GM12878 (cell line): ENCODE results near the gene SORBS2. TPM values are rescaled to one million over a fixed set of nuclear protein-coding genes. Genes with fewer than 3 reads are reported as not detected.

Experiments
- ATAC-seq: fragments of 200-7000 bp; cut with Tn5 transposase; 3 replicates; pipeline ENCODE4 v1.9.1; 2020; ENCODE audit warnings: mild to moderate bottlenecking, moderate library complexity
- BruUV-seq: library from RNA; stranded (reverse); fragments of 400-500 nt; replicated peaks from 2 replicates; lab custom pipeline; 2021; lab: Mats Ljungman, UMichigan
- CTCF ChIA-PET: fragments of 300-600 bp; sonication (Branson Sonifier 250); formaldehyde crosslinking; extraction: SDS; loops from one replicate; lab custom pipeline; 2021; ENCODE audit warnings: inconsistent platforms; lab: Yijun Ruan, JAX
- POLR2A ChIA-PET: fragments of 350-600 bp; formaldehyde crosslinking; extraction: SDS; loops from one replicate; lab custom pipeline; 2021; ENCODE audit warnings: inconsistent platforms; lab: Charles Lee
- RAD21 ChIA-PET: fragments of 300-600 bp; sonication (Branson Sonifier 250); formaldehyde crosslinking; loops from one replicate; lab custom pipeline; 2023; ENCODE audit warnings: antibody characterized with exemption; ENCODE audit not compliant: unreplicated experiment; lab: Charles Lee
- SMC1A ChIA-PET: fragments of 300-600 bp; sonication (Branson Sonifier 250); formaldehyde crosslinking; loops from one replicate; lab custom pipeline; 2023; ENCODE audit not compliant: unreplicated experiment, uncharacterized antibody; lab: Charles Lee
- DNase-seq: peaks from one replicate; pipeline ENCODE4 v3.0.0-alpha.2; 2011; ENCODE audit warnings: low read depth, low spot score
- FAIRE-seq: peaks from 3 replicates; lab custom pipeline; 2011; peaks lifted over from hg19 to GRCh38; lab: Jason Lieb, UNC
- H2AFZ ChIP-seq: 2 replicates; pipeline ENCODE4 v1.6.0; 2011; ENCODE audit warnings: low read depth, low read length, control low read depth; ENCODE audit not compliant: control insufficient read depth
- H3K27ac ChIP-seq: 2 replicates; pipeline ENCODE4 v1.5.1; 2011; ENCODE audit warnings: control low read depth; ENCODE audit not compliant: control insufficient read depth, insufficient read depth
- H3K27me3 ChIP-seq, 2 experiments: replicated peaks in 1 of 2; 2 replicates each; pipeline versions ENCODE4 v1.6.0 to v1.6.1; 2011; ENCODE audit warnings: low read length in 1 of 2; ENCODE audit not compliant: control insufficient read depth in 2 of 2, insufficient read depth in 2 of 2
- H3K36me3 ChIP-seq, 2 experiments: 2 replicates each; pipeline ENCODE4 v1.5.1; 2011; ENCODE audit warnings: low read length in 1 of 2; ENCODE audit not compliant: control insufficient read depth in 2 of 2, insufficient read depth in 2 of 2
- H3K4me1 ChIP-seq: 2 replicates; pipeline ENCODE4 v1.6.1; 2011; ENCODE audit warnings: mild to moderate bottlenecking, low read length, moderate library complexity, mixed read lengths; ENCODE audit not compliant: control insufficient read depth, insufficient read depth
- H3K4me2 ChIP-seq: 2 replicates; pipeline ENCODE4 v1.6.0; 2011; ENCODE audit warnings: control low read depth; ENCODE audit not compliant: control insufficient read depth, insufficient read depth
- H3K4me3 ChIP-seq: fragments of 200-600 bp; sonication (generic); 2 replicates; pipeline ENCODE4 v1.5.1; 2016
- H3K79me2 ChIP-seq: 2 replicates; pipeline ENCODE4 v1.6.0; 2011; ENCODE audit warnings: low read length; ENCODE audit not compliant: control insufficient read depth, insufficient read depth
- H3K9ac ChIP-seq: 2 replicates; pipeline ENCODE4 v1.8.0; 2011; ENCODE audit warnings: low read length, control low read depth, mixed read lengths; ENCODE audit not compliant: control insufficient read depth, insufficient read depth
- H3K9me3 ChIP-seq: replicated peaks from 3 replicates; pipeline ENCODE4 v1.5.1; 2011; ENCODE audit warnings: mild to moderate bottlenecking, low read length; ENCODE audit not compliant: control insufficient read depth, insufficient read depth
- H4K20me1 ChIP-seq: 2 replicates; pipeline ENCODE4 v1.6.0; 2011; ENCODE audit not compliant: control insufficient read depth, insufficient read depth
- BHLHE40 ChIP-seq, 2 experiments: fragments of 450-650 bp in 1 of 2; IDR thresholded peaks; 2 replicates each; pipeline ENCODE4 v1.6.1; 2011 to 2017; ENCODE audit warnings: low read depth in 2 of 2, borderline replicate concordance in 1 of 2, improper control_type of control experiment in 1 of 2, low read length in 1 of 2, mild to moderate bottlenecking in 1 of 2
- BRCA1 ChIP-seq: IDR thresholded peaks from 2 replicates; pipeline ENCODE4 v1.6.1; 2011; ENCODE audit warnings: low read depth, low read length, improper control_type of control experiment
- E4F1 ChIP-seq: fragments of 450-650 bp; IDR thresholded peaks from 2 replicates; pipeline ENCODE4 v1.6.1; 2018; ENCODE audit warnings: borderline replicate concordance, mild to moderate bottlenecking; ENCODE audit not compliant: partially characterized antibody
- EZH2 ChIP-seq: IDR thresholded peaks from 2 replicates; pipeline ENCODE4 v1.6.1; 2012; ENCODE audit warnings: low read depth, mild to moderate bottlenecking, control low read depth, inconsistent platforms, low read length, borderline replicate concordance; ENCODE audit not compliant: control insufficient read depth
- MYC ChIP-seq: IDR thresholded peaks from 2 replicates; pipeline ENCODE4 v1.6.1; 2011; ENCODE audit warnings: mild to moderate bottlenecking, low read length, moderate library complexity, inconsistent platforms; ENCODE audit not compliant: insufficient read depth, insufficient replicate concordance, insufficient read length, severe bottlenecking
- POU2F2 ChIP-seq: IDR thresholded peaks from 3 replicates; pipeline ENCODE4 v1.6.1; 2011; ENCODE audit warnings: low read depth, mild to moderate bottlenecking, low read length, borderline replicate concordance
- RFX5 ChIP-seq: IDR thresholded peaks from 2 replicates; pipeline ENCODE4 v1.6.1; 2011; ENCODE audit warnings: low read depth, low read length, improper control_type of control experiment
- SPI1 ChIP-seq: IDR thresholded peaks from 2 replicates; pipeline ENCODE4 v1.6.1; 2011; ENCODE audit warnings: low read depth, mild to moderate bottlenecking, low read length, moderate library complexity, borderline replicate concordance; ENCODE audit not compliant: insufficient read depth
- TARDBP ChIP-seq: IDR thresholded peaks from 2 replicates; pipeline ENCODE4 v1.6.1; 2016; ENCODE audit warnings: borderline replicate concordance
- TCF7 ChIP-seq: IDR thresholded peaks from 2 replicates; pipeline ENCODE4 v1.6.1; 2014; ENCODE audit warnings: antibody characterized with exemption, borderline replicate concordance
- USF1 ChIP-seq: IDR thresholded peaks from 2 replicates; pipeline ENCODE4 v1.6.1; 2011; ENCODE audit warnings: borderline replicate concordance, low read depth, mild to moderate bottlenecking, moderate library complexity, mixed read lengths, low read length; ENCODE audit not compliant: insufficient read depth; ENCODE audit errors: extremely low read length
- WGBS: methylation state at CpG from one replicate; pipeline ENCODE4 v1.1.6; 2016; ENCODE audit warnings: low lambda C conversion rate; ENCODE audit not compliant: insufficient replicate concordance, insufficient coverage; ENCODE audit errors: missing lambda C conversion rate; 5-methylcytosine and 5-hydroxymethylcytosine counted together
- in situ Hi-C: fragments of 300-500 bp; cut with MboI; formaldehyde crosslinking; loops from 9 replicates; pipeline ENCODE4 v1.14.3; 2018; ENCODE audit warnings: mixed read lengths
- intact Hi-C: fragments of 100-400 bp; cut with micrococcal nuclease; formaldehyde crosslinking; loops from one replicate; pipeline ENCODE4 v1.14.2; 2022; ENCODE audit not compliant: unreplicated experiment
- polyA plus RNA-seq, 11 experiments: library from polyadenylated mRNA; depleted of rRNA in 4 of 11; unstranded in 6 of 11; stranded (reverse) in 5 of 11; fragments of >200 nt; fragmentation: Nextera tagmentation in 4 of 11; fragmentation: Illumina TruSeq in 1 of 11; extraction: Ambion mirVana in 4 of 11; extraction: Trizol in 1 of 11; gene quantifications; 1 replicate in 1 of 11; 2 replicates in 10 of 11; pipeline versions ENCODE4 v1.2.1 to v1.2.3, GENCODE V29; 2011 to 2016; ENCODE audit warnings: inconsistent platforms in 2 of 11, missing spikeins in 2 of 11, low read depth in 1 of 11
- total RNA-seq, 4 experiments: library from RNA; depleted of rRNA in 3 of 4; stranded (reverse); fragments of >200 nt in 3 of 4; fragmentation: Illumina TruSeq in 1 of 4; extraction: Trizol in 1 of 4; gene quantifications; 2 replicates each; pipeline versions ENCODE4 v1.2.1 to v1.2.3, GENCODE V29; 2013 to 2021

The SORBS2 gene
- total and polyA plus RNA-seq, 10 of the 15 experiments (the other 5 are each of a cell fraction or from before 2014, with no cell fraction given) = 0.06 to 3.0 (median 0.79) TPM

GRCh38 chr4:185623444-185624258 is 188.3 kb downstream of the SORBS2 start (continued):
- no peak for TF ChIP-seq E4F1
- no peak for TF ChIP-seq TCF7
- TF ChIP-seq SPI1 = no peak
- no peak for TF ChIP-seq RFX5
- no peak for TF ChIP-seq EZH2
- no peak for TF ChIP-seq BRCA1
- TF ChIP-seq TARDBP = no peak
- TF ChIP-seq BHLHE40 (IDR thresholded peaks at IDR 0.05; ENCODE audit: borderline replicate concordance in 1 of 2, low read depth in 2 of 2, low read length in 1 of 2) = no peak
- no peak for TF ChIP-seq POU2F2

- Histone ChIP-seq H3K4me1 (no peaks in the 10 kb centered on the region), H3K4me2 (no peak overlapping the region), H3K27ac (no peak overlapping the region), H3K9me3 (no peaks in the 10 kb centered on the region), H2AFZ (no peak overlapping the region)
- ATAC-seq = no peak
- intact Hi-C loops = no loop called here
- no TSS peak for BruUV-seq
- CTCF ChIA-PET = interaction anchor here (1.0 to 6.4 kb wide), 3 partner anchors 8 to 10 kb away, joined by 3 to 41 read pairs (median 3); no protein-coding TSS in a partner anchor
- FAIRE-seq = no peak
- WGBS = 50% methylated on average over 4 of the region's 4 CpGs
- TF ChIP-seq MYC (no peak), USF1 (no peak)
- TF ChIP-seq, all 136 proteins: peak for 0
- Histone ChIP-seq H3K9ac (no peak overlapping the region), H3K27me3 (no peaks in the 10 kb centered on the region), H3K36me3 (no peaks in the 10 kb centered on the region), H4K20me1 (no peaks in the 10 kb centered on the region), H3K4me3 (no peak overlapping the region), H3K79me2 (no peaks in the 10 kb centered on the region)
- RAD21 ChIA-PET = interaction anchor here (0.6 to 0.7 kb wide), 2 partner anchors 10 to 501 kb away, joined by 3 to 4 read pairs; no protein-coding TSS in a partner anchor
- POLR2A ChIA-PET = no interaction called here
- SMC1A ChIA-PET = interaction anchor here (1.0 kb wide), 1 partner anchor 9 kb away, joined by 4 read pairs; no protein-coding TSS in a partner anchor
- DNase-seq = no peak
- in situ Hi-C loops = no loop called here
Measured at GRCh38 chr4:185608185-185608584, 203.8 kb downstream of the SORBS2 start.
